ENCODE measurements around the gene ADGRE1.
A peak's percentile ranks its signal among the peaks of the same experiment; 100 is the strongest.
"Not testable (repeated sequence)": the region's sequence is repeated elsewhere in the genome, so short reads cannot be mapped to it uniquely, and the experiment has no call there.

ADGRE1 gene, protein sequence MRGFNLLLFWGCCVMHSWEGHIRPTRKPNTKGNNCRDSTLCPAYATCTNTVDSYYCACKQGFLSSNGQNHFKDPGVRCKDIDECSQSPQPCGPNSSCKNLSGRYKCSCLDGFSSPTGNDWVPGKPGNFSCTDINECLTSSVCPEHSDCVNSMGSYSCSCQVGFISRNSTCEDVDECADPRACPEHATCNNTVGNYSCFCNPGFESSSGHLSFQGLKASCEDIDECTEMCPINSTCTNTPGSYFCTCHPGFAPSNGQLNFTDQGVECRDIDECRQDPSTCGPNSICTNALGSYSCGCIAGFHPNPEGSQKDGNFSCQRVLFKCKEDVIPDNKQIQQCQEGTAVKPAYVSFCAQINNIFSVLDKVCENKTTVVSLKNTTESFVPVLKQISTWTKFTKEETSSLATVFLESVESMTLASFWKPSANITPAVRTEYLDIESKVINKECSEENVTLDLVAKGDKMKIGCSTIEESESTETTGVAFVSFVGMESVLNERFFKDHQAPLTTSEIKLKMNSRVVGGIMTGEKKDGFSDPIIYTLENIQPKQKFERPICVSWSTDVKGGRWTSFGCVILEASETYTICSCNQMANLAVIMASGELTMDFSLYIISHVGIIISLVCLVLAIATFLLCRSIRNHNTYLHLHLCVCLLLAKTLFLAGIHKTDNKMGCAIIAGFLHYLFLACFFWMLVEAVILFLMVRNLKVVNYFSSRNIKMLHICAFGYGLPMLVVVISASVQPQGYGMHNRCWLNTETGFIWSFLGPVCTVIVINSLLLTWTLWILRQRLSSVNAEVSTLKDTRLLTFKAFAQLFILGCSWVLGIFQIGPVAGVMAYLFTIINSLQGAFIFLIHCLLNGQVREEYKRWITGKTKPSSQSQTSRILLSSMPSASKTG

GRCh38 chr19:6887316-6887715 is at the start of gene ADGRE1:
ADGRE1 (plus strand) TSS chr19:6887579; CDS start chr19:6887609, 30 bp downstream.
- no peak for DNase-seq

DNA sequence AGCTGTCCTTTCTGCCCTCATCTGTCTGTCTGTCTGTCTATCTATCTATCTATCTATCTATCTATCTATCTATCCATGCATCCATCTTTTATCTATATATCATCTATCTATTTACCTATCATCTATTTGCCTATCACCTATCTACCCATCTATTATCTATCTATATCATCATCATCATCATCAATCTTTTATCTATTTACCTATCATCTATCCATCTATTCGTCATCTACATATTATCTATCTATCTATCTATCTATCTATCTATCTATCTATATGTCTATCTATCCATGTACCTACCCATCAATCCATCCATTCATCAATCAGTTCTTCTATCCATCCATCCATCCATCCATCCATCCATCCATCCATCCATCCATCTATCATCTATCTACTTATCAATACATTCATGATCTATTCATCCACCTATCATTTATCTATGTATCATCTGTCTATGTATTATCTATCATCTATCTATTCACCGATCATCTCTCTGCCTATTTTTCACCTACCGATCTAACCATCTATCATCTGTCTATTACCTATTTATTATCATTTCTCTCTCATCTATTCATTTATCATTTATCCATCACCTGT is 49.2 kb upstream of the ADGRE1 start:
- no peak for DNase-seq

DNA sequence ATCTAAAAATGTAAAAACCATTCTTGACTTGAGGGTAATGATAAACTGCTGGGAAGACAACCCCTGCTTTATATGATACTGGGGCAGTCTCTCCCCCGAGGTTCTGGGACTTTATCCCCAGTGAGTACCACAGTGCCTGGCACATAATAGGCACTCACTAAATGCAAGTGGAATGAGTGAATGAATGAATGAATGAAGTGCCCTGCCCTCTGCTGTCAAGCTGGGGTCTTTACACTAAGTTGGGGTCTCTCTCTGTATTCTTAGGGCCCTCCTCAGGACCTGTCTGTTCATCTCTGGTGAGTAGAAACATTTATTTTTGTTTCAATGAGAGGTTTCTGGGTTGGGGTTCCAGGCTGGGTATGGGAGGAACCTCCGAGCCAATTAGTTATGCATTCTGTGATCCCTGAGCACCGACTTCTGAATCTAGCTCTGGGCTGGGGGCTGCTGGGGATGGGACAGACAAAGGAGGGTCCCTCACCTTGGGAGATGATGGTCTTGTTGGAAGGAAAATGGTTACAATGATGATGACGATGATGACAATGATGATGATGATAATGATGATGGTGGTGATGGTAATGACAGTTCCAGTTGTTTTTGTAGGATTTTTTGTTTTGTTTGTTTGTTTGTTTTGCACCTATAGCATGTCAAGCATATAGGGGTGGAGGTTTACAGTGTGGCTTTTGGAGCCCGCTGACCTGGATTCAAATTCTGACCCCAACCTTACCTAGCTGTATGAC is 44.3 kb upstream of the ADGRE1 start:
- DNase-seq, result no peak

- no peak for DNase-seq
These were observed 39.6 kb upstream of the ADGRE1 start for GRCh38 chr19:6847828-6848200.

DNA sequence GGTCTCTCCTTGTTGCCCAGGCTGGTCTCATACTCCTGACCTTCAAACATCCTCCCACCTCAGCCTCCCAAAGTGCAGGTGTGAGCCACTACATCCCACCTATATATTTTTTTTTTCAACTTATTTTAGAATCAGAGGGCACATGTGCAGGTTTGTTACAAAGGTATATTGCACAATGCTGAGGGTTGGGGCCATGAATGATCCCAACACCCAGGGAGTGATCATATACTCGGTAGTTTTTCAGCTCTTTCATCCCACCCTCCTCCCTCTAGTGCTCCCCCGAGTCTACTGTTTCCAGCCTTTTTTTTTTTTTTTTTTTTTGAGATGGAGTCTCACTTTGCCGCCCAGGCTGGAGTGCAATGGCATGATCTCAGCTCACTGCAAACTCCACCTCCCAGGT is 38.4 kb upstream of the ADGRE1 start:
- DNase-seq, result no peak

DNA sequence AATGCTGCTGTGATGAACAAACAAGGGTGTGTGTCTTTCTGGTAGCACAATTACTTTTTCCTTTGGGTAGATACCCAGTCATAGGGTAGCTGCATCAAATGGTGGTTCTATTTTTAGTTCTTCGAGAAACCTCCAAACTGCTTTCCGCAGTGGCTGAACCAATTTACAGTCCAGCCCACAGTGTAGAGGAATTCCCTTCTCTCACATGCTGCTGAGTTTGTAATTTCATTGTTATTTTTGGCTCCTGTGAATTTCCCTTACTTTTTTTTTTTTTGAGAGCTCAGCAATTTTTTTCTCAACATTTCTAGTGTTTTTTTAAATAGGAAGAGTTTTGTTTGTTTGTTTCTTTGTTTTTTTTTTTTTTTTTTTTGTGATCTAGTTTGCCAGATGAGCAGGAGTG is 37.5 kb upstream of the ADGRE1 start:
- no peak for DNase-seq

- DNase-seq, result no peak
These were observed 36.0 kb upstream of the ADGRE1 start for GRCh38 chr19:6851359-6851758.

GRCh38 chr19:6852001-6852400 is 35.4 kb upstream of the ADGRE1 start:
- DNase-seq, result no peak

- DNase-seq, result no peak
These were observed 33.5 kb upstream of the ADGRE1 start for GRCh38 chr19:6853868-6854267.

DNA sequence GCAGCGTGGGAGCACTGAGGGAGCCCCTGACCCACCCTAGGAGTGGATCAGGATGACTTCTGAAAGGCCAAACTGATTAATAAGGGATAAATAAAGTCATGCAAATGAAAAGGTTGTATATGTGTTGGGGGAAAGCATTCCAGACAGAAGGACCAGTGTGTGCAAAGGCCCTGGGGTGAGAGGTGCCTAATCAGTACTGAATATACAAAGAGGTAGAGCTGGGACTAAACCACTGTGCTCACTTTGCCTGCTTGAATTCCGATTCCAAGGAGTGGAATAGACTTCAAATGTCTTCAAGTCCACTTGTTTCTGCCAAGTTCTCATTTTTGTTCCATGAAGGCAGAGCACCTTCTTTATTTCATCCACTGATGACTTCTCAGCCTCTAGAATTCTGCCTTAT is 32.6 kb upstream of the ADGRE1 start:
- DNase-seq, result no peak

GRCh38 chr19:6856749-6857372 is 30.5 kb upstream of the ADGRE1 start:
- DNase-seq, result no peak

DNA sequence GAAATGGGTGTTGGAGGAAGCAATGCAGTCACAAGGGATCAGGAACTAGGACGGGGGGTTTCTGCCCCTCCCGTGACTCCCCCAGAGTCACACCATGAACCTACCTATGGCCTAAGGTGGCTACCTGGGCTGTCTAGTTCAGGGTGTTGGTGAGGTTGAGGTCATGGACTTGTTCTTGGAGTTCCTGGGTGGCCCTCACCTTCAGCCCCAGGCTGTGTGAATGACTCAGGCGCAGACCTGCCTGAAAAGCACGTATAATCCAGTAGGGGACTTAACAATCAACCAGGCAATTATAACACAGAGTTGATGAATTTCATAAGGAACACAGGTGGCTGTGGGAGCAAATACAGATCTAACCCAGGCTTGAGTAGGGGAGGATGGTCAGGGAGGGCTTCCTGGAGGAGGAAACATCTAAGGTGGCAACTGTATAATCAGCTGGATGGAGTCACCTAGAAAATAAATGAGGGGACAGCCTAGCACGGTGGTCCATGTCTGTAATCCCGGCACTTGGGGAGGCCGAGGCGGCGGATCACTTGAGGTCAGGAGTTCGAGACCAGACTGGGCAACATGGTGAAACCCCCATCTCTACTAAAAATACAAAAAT is 25.6 kb upstream of the ADGRE1 start:
- DNase-seq, result no peak

- peak; percentile 76 for DNase-seq
These were observed 24.7 kb upstream of the ADGRE1 start for GRCh38 chr19:6862673-6863078.

GRCh38 chr19:6864325-6864940 is 22.9 kb upstream of the ADGRE1 start:
- no peak for DNase-seq

GRCh38 chr19:6865849-6866248 is 21.5 kb upstream of the ADGRE1 start:
- DNase-seq, result no peak

DNA sequence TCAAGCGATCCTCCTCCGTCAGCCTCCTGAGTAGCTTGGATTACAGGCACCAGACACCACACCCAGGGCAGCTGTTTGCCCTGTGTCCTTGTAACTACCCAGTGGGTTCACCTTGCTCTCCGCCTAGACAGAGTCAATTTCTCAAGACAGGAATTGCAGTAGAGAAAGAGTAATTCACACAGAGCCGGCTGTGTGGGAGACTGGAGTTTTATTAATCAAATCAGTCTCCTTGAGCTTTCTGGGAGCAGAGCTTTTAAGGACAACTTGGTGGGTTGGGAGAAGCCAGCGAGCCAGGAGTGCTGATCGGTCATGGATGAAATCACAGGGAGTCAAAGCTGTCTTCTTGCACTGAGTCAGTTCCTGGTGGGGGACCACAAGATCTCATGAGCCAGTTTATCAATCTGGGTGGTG is 20.6 kb upstream of the ADGRE1 start:
- DNase-seq, result no peak

DNA sequence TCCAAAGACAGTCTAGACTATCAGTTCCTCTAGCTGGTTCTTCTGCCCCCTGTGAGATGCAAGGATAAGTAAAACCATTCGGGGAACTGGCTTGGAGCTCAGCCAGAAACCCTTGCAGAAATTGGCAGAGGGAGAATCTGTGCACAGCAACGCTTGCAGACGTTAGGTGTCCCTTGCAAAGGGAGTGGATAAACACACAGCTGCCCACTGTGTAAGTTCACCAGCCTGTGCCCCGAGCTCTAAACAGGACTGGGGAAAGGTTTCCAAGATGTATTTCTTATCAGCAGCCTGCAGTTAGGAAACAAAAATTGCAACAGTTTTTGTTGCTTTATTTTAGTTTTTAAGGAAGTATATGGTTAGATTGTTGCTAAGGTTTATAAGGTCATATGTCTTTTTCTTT is 19.0 kb upstream of the ADGRE1 start:
- DNase-seq, result no peak

- DNase-seq, result not testable (repeated sequence)
These were observed 18.1 kb upstream of the ADGRE1 start for GRCh38 chr19:6869151-6869882.

DNA sequence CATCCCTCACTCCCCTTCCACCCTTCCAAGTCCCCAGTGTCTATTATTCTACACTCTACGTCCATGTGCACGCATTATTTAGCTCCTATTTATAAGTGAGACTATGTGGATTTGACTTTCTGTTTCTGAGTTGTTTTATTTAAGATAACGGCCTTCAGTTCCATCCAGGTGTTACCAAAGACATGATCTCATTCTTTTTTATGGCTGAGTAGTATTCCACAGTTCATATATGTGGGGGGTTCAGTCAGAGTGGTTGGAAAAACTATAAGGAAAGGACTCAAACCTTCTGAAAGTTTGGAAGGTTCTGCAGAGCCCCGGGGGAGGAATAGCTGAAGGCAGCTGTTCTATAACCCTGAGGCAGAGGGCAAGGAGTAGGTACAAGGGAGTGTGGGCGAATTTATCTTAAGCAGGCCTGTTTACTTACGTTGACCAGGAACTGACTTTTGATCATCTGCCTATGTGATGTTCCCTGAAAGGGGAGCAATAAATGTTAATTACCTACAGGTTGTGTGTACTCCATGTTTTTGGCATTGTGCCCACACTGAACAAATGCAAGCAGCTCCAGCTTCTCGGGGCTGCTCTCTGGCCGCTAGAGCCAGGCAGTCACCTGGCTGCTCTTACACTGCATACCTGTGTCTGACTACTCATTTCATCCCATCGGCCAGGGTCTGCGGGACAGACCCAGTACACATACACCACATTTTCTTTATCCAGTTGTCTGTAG is 13.5 kb upstream of the ADGRE1 start:
- DNase-seq, result no peak

GRCh38 chr19:6875218-6875617 is 12.2 kb upstream of the ADGRE1 start:
- no peak for DNase-seq
